GM18873 (cell line): ENCODE results near the gene FAM227A.
A peak's percentile ranks its signal among the peaks of the same experiment; 100 is the strongest.

ENCODE experiments used
- ATAC-seq: cut with Tn5 transposase; IDR thresholded peaks from one replicate; pipeline ENCODE4 v1.9.1; 2021; ENCODE audit warnings: mild to moderate bottlenecking, moderate library complexity, moderate number of reproducible peaks; ENCODE audit not compliant: unreplicated experiment, low FRiP score

Gene FAM227A

GRCh38 chr22:38656256-38657044, at the start of gene FAM227A, which contains the start of gene CBY1:
FAM227A (minus strand) TSS chr22:38656392; CDS start chr22:38650168, 6,224 bp downstream.
CBY1 (plus strand) TSS chr22:38656638; CDS start chr22:38668055, 11,417 bp downstream.
- peak; percentile 58 for ATAC-seq

- peak; percentile 76 for ATAC-seq
These were observed 49.3 kb upstream of the FAM227A start, which contains the start of gene GTPBP1 for GRCh38 chr22:38705235-38706100. GTPBP1 (plus strand) TSS chr22:38705944; CDS start chr22:38705956, 12 bp downstream.

GRCh38 chr22:38704654-38705234, 48.6 kb upstream of the FAM227A start:
- no peak for ATAC-seq

DNA sequence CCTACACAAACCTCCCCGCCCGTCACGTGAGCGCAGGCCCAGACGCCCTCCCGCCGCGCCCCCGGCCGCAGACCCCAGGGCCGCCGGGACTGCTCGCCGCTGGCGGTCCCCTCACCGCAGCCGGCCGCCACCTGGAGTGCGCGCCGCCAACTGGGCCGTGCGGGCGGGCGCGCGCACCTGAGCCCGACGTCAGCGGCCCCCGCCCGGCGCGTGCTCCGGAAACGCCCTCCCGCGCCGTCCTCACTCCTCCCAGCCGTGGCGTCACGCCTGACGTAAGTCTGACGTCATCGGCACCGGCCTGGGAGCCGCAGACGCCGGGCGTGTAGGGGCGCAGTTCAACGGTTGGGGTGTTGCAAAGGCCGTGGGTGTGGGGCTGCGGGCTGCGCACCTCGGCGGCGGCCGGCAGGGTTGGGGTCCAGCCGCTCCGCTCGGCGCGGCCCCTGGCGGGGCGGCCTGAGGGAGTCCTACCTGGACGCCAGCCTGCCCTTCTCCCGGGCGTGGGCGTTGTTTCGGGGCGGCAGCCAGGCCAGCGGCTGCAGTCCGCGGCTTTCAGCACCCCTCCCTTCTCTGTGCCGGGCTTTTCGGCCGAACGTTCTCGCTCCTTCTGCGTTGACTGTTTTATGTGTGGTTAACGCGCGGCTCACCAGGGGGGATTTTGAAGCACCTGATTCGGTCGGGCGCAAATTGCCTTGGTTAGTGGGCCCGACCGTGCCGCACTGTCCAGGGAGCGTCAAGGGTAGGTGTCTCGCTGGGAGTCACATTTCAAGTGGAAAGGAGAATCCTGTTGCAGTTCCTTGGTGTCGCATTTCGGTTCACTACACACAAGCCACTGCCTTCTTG, 44.8 kb upstream of the FAM227A start, which contains the start of gene JOSD1:
Gene JOSD1, minus strand, starts transcription at position 155 of the 840 bp plus-strand sequence. CDS start 956 bp downstream, outside the sequence.
- ATAC-seq, result no peak

DNA sequence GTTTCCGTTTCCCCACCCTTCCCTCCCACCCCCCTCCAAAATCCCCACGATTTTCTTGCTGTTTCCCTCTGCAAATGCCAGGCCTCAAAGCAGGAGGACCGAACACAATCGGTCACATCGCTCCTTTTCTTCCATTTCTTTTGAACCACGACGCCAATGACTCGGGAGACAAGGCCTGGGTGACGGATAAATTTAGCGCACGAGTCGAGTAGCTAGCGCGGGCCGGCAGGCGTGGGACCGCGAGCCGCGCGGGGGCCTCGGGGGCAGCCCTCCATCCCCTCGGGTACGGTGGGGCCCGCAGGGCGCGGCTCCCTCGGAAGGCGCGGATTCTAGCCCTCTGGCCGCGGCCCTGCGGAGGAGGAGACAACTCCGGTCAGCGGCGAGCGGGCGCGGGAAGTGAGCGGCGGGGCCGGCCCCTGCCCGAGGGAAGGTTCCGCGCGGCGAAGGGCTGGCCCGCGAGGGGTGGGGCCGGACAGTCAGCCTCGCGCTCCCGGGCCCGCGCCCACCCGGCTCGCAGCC, 44.1 kb upstream of the FAM227A start:
- ATAC-seq, result no peak

DNA sequence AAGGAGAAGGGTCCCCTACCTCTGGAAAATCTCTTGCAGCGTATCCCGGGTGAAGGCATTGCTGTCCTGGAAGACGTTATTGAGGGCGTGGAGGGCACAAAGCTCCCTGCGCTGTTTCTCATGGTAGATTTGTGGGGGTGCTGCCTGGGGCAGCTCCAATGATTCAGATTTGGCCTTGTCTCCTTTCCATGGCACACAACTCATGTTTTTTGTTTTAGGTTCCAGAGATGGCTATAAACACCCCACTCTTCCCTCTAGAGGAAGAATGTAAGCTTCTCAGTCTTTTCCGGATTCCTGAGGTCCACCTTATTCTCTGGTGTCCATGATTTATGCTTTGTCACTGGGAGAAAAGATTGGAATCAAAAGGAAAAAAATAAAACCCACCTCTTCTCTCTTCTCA, 43.6 kb upstream of the FAM227A start:
- no peak for ATAC-seq

DNA sequence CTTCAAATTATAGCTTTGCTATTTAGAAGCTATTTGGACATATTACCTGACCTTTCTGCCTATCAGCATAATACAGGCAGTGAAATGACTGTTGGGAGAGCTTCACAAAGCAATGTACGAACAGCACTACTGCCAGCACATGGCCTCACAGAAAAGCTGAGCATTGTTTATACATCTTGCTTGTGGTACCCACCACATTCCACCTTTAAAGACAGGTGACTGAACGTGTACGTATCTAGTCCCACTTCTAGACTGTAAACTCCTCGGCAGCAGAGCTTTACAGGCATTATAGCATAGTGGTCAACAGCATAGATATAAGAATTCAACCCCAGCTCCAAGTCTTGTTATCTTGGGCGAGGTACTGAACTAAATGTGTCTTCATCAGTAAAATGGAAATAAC, 43.0 kb upstream of the FAM227A start:
- ATAC-seq, result no peak

DNA sequence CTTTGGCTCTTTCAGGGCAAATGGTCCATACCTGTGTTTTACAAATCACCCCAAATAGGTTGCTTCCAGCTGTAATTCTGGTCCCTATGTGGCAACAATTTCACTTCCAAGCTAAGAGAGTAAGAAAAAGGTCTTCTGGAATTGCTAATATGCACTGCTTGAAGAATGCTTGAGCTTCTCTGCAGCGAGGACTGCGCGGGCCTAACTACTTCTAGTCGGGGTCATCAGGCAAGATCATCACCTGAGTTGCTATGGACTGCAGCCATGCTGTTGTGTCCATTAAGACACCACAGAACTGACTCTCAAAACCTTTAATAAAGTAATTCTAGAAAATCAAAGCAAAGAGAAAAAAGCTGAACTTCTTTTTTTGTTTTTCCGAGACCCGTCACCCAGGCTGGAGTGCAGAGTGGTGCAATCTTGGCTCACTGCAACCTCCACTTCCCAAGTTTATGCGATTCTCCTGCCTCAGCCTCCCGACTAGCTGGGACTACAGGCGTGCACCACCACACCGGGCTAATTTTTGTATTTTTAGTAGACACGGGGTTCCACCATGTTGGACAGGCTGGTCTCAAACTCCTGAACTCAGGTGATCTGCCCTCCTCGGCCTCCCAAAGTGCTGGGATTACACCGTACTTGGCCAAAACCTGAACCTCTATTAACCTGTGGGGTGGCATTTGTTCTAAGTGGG, 42.4 kb upstream of the FAM227A start:
- ATAC-seq, result no peak

- ATAC-seq, result no peak
These were observed 41.4 kb upstream of the FAM227A start for GRCh38 chr22:38697425-38698089.

DNA sequence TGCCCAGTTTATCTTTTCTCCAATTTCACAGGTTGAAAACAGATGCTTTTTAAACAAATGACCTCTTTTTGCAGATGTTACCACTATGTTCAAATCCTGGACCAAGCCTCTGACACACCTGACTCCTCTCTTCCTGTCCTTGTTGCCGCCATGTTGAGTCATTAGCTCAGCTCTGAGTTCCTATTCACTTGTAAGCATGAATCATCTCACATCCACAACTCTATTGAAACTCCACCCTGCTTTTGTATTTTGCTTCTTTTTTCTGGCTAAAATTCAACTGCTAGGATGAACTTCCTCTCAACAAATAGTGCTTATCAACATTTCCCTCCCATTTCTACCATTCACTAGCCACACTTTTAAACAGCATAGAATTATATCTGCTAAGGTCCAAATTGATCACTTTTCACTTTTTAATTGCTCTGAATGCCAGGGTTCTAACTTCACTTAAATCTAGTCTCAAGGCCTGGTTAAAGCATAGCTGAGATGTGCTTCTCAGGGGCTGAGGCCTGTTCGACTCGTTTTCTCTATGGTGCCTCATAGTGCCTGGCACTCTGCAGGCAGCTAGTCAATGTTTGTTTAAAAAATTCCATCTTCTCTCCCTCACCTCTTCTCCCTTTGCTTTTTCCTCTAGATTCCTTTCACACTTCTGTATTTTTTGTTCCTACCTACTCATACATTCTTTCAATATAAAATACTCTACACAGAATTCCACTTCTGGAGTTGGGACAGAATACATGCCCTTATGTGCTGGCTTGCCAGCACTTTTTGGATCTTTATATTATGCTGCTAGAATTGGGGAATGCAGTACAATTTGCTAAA, 40.6 kb upstream of the FAM227A start:
- ATAC-seq, result no peak

DNA sequence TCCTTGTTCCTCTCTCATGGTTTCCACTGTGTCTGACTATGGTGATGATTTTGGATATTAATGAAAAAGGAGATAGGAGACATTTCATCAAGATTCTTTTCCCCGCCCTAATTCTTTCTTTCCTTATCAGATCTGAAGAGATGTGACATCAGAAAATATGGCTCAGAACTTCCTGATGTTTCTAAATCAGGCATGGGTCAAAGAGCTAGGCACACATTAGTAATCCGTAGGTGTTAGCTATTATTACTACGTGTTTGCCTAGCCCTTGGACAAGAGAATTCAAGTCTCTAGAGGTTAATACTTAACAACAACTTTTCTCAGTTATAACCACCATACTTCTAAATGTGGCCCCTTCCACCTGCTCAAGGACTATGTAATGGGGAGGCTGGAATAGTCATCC, 38.7 kb upstream of the FAM227A start:
- ATAC-seq, result no peak

GRCh38 chr22:38694049-38694448, 37.9 kb upstream of the FAM227A start:
- no peak for ATAC-seq

DNA sequence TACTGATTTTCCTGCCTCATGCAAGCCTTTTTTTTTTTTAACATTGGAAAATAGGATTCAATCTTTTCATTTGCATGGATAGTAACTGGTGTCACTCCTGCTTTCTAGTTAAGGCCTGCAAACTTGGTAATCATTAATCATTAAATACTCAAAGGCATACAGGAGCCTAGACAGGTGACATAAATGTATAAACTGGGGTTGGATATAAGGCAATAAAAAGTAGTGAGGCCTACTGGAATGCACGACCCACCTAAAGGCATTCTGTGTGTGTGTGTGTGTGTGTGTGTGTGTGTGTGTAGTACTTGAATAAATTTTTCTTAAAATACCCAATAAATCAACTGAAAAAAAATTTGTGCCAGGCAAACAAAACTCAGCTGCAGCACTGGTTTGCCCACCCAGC, 33.5 kb upstream of the FAM227A start:
- ATAC-seq, result no peak

DNA sequence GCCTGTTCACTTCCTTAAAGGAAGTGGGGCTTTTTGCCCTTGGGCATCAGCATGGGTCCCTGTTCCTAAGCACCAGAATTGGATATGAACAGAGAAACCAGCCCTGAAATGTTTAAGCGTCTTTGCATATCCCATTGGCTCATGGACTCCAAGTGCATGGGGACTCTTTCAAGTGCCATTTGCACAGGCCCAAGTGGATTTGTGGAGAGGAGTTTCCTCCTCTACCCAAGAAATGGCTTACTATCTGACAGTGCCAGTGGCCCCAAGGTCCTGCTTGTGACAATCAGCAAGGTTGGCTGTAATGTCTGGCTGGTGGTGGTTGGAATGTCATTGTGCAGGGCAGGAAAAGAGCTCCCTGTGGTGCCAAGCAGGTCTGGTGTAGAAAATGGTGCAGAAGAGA, 29.6 kb upstream of the FAM227A start:
- ATAC-seq, result no peak

DNA sequence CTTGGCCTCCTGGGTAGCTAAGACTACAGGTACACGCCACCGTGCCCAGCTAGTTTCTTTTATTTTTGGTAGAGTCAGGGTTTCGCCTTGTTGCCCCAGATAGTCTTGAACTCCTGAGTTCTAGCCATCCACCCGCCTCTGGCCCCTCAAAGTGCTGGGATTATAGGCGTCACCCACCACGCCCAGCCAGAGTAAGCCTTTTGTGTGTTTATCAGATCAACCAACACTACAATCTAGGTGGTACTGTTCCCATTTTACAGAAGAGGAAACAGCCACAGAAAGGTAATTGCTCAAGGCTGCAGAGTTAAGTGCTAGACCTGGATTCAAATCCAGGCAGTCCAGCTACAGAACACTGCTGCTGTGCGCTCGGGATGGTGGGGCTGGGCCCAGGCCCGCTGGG, 28.7 kb upstream of the FAM227A start:
- no peak for ATAC-seq

- peak; percentile 83 for ATAC-seq
These were observed 25.6 kb upstream of the FAM227A start, which contains the start of gene TOMM22 for GRCh38 chr22:38681582-38682335. TOMM22 (plus strand) TSS chr22:38681957; CDS start chr22:38681979, 22 bp downstream.

DNA sequence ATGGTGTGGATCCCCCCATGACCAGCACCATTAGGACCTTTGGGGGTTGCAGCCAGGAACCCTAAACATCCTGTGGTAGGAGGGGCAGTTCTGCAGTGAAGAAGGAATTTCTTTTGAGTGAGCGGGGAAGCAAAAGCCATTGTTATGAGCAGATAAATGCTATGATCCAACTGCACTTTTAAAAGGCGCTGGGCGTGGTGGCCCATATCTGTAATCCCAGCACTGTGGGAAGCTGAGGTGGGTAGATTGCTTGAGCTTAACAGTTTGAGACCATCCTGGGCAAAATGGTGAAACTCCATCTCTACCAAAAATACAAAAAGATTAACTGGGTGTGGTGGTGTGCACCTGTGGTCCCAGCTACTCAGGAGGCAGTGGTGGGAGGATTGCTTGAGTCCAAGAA, 19.6 kb upstream of the FAM227A start:
- ATAC-seq, result no peak
